ENCODE measurements around the gene LIN52. TPM values are rescaled to one million over a fixed set of nuclear protein-coding genes. Genes with fewer than 3 reads are reported as not detected.
"Not testable (repeated sequence)": the region's sequence is repeated elsewhere in the genome, so short reads cannot be mapped to it uniquely, and the experiment has no call there.

LIN52 gene
- total and polyA plus RNA-seq, 4 donors, result 7.1 to 13.7 (median 8.2) TPM

DNA sequence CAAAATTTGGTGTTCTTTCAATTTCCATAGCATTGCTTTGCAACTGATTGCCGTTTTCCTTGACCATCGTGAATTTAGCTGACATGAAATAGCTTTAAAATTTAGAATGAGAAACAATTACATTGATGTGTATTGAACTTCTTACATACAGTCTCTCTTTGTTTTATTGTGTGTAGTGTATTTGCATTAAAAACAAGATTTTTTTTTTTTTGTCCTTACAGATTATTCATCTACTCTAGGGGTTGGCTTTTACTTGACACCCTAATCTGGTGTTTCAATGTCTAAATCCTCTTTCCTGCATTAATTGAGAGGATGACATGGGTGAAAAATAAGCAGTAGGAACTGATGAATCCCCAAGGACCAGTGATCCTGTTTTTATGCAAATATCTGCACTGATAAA is 20.6 kb downstream of the LIN52 start:
- Histone ChIP-seq H3K9ac (ENCODE audit: insufficient read depth in 1 of 2, low read length in 2 of 2) (no peak overlapping the region), H3K36me3 (ENCODE audit: control insufficient read depth in 4 of 4, insufficient read depth in 4 of 4, low read length in 4 of 4) (peaks cover 0 to 7% (median 5%) of the 10 kb centered on the region in 4 donors), H3K4me3 (no peak overlapping the region), H3K9me3 (ENCODE audit: control insufficient read depth in 4 of 4, insufficient read depth in 3 of 4, low read length in 3 of 4) (no peaks in the 10 kb centered on the region), H3K27me3 (ENCODE audit: control insufficient read depth in 3 of 3, insufficient read depth in 3 of 3, low read length in 2 of 3) (no peaks in the 10 kb centered on the region), H3K4me1 (ENCODE audit: control insufficient read depth in 5 of 5, insufficient read depth in 5 of 5, low read length in 5 of 5) (no peaks in the 10 kb centered on the region), H3K27ac (ENCODE audit: low read depth in 1 of 2, low read length in 1 of 2) (no peak overlapping the region)
- WGBS, 2 donors, result 95% methylated on average over 2 of the region's 2 CpGs
- DNase-seq (no peak), ATAC-seq (ENCODE audit: insufficient read depth, low FRiP score) (no peak)
- no peak for TF ChIP-seq CTCF (IDR thresholded peaks at IDR 0.05; ENCODE audit: control extremely low read depth, extremely low read depth)

DNA sequence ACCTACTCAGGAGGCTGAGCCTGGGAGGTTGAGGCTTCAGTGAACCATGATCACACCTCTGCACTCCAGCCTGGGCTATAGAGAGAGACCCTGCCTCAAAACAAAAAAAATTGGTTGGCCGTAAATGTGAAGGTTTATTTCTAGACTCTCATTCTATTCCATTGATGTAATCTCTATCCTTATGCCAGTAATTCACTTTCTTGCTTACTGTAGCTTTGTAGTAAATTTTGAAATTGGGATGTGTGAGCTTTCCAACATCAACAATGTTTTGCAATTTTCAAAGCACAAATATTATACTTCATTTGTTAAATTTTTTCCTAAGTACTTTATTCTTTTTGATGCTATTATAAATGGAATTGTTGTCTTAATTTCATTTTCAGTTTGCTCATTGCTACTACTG is 24.6 kb downstream of the LIN52 start:
- H3K36me3 ChIP-seq (ENCODE audit: control insufficient read depth in 4 of 4, insufficient read depth in 4 of 4, low read length in 4 of 4), result peaks cover 2 to 4% (median 3%) of the 10 kb centered on the region in 4 donors
- TF ChIP-seq CTCF (IDR thresholded peaks at IDR 0.05; ENCODE audit: control extremely low read depth, extremely low read depth), result no peak
- H3K9ac ChIP-seq (ENCODE audit: insufficient read depth in 1 of 2, low read length in 2 of 2), result no peak overlapping the region
- no peak overlapping the region for H3K27ac ChIP-seq (ENCODE audit: low read depth in 1 of 2, low read length in 1 of 2)
- ATAC-seq (ENCODE audit: insufficient read depth, low FRiP score) (no peak), DNase-seq (no peak)
- H3K4me3 ChIP-seq, result no peak overlapping the region
- H3K4me1 ChIP-seq (ENCODE audit: control insufficient read depth in 5 of 5, insufficient read depth in 5 of 5, low read length in 5 of 5), result no peaks in the 10 kb centered on the region
- H3K27me3 ChIP-seq (ENCODE audit: control insufficient read depth in 3 of 3, insufficient read depth in 3 of 3, low read length in 2 of 3), result no peaks in the 10 kb centered on the region
- WGBS, 2 donors, result 88 to 91% methylated on average over 1 of the region's 1 CpG
- H3K9me3 ChIP-seq (ENCODE audit: control insufficient read depth in 4 of 4, insufficient read depth in 3 of 4, low read length in 3 of 4), result no peaks in the 10 kb centered on the region

- ATAC-seq (ENCODE audit: insufficient read depth, low FRiP score); H3K4me1 ChIP-seq (ENCODE audit: control insufficient read depth in 5 of 5, insufficient read depth in 5 of 5, low read length in 5 of 5); H3K27me3 ChIP-seq (ENCODE audit: control insufficient read depth in 3 of 3, insufficient read depth in 3 of 3, low read length in 2 of 3); H3K4me3 ChIP-seq; H3K36me3 ChIP-seq (ENCODE audit: control insufficient read depth in 4 of 4, insufficient read depth in 4 of 4, low read length in 4 of 4); H3K27ac ChIP-seq (ENCODE audit: low read depth in 1 of 2, low read length in 1 of 2); H3K9me3 ChIP-seq (ENCODE audit: control insufficient read depth in 4 of 4, insufficient read depth in 3 of 4, low read length in 3 of 4); H3K9ac ChIP-seq (ENCODE audit: insufficient read depth in 1 of 2, low read length in 2 of 2): not testable (repeated sequence)
- peak; percentile 39 for TF ChIP-seq CTCF (IDR thresholded peaks at IDR 0.05; ENCODE audit: control extremely low read depth, extremely low read depth)
- peak in 2 of 3 donors; percentile 71 to 79 for DNase-seq
- 91 to 96% methylated on average over 13 of the region's 13 CpGs for WGBS, 2 donors
Observed at GRCh38 chr14:74111395-74112216, 26.9 kb downstream of the LIN52 start.

DNA sequence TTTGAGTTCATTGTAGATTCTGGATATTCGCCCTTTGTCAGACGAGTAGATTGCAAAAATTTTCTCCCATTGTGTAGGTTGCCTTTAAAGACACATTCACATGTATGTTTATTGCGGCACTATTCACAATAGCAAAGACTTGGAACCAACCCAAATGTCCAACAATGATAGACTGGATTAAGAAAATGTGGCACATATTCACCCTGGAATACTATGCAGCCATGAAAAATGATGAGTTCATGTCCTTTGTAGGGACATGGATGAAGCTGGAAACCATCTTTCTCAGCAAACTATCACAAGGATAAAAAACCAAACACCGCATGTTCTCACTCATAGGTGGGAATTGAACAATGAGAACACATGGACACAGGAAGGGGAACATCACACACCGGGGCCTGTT is 40.7 kb downstream of the LIN52 start:
- not testable (repeated sequence) for H3K4me3 ChIP-seq; H3K36me3 ChIP-seq (ENCODE audit: control insufficient read depth in 4 of 4, insufficient read depth in 4 of 4, low read length in 4 of 4); ATAC-seq (ENCODE audit: insufficient read depth, low FRiP score); H3K9me3 ChIP-seq (ENCODE audit: control insufficient read depth in 4 of 4, insufficient read depth in 3 of 4, low read length in 3 of 4); H3K27ac ChIP-seq (ENCODE audit: low read depth in 1 of 2, low read length in 1 of 2); DNase-seq; H3K27me3 ChIP-seq (ENCODE audit: control insufficient read depth in 3 of 3, insufficient read depth in 3 of 3, low read length in 2 of 3); H3K4me1 ChIP-seq (ENCODE audit: control insufficient read depth in 5 of 5, insufficient read depth in 5 of 5, low read length in 5 of 5); H3K9ac ChIP-seq (ENCODE audit: insufficient read depth in 1 of 2, low read length in 2 of 2)
- WGBS, 2 donors, result 87 to 90% methylated on average over 4 of the region's 5 CpGs
